ENCODE results near the gene EFNB2. TPM values are rescaled to one million over a fixed set of nuclear protein-coding genes. Genes with fewer than 3 reads are reported as not detected.

EFNB2 gene
- total and polyA plus RNA-seq, 2 donors from 2014 or later, result 12.7 to 32.8 TPM

GRCh38 chr13:106466691-106467426, 68.6 kb downstream of the EFNB2 start:
- H3K27ac ChIP-seq (ENCODE audit: low read depth in 2 of 2, low read length in 2 of 2), result no peak overlapping the region
- intact Hi-C loops (cut with DNase I), result no loop called here
- DNase-seq, result no peak
- H3K27me3 ChIP-seq (ENCODE audit: control insufficient read depth, insufficient read depth, low read length), result no peaks in the 10 kb centered on the region
- no peaks in the 10 kb centered on the region for H3K36me3 ChIP-seq (ENCODE audit: control insufficient read depth in 2 of 3, insufficient read depth in 3 of 3, low read length in 3 of 3)
- H3K4me3 ChIP-seq (ENCODE audit: low read length in 3 of 3), result no peak overlapping the region
- no peak for FAIRE-seq
- no peak overlapping the region for H3K9ac ChIP-seq (ENCODE audit: low read length in 3 of 3)
- no peaks in the 10 kb centered on the region for H3K4me1 ChIP-seq (ENCODE audit: control insufficient read depth in 2 of 3, insufficient read depth in 2 of 3, low read depth in 1 of 3, low read length in 3 of 3)
- H3K9me3 ChIP-seq (ENCODE audit: control insufficient read depth in 2 of 3, insufficient read depth in 1 of 3, low read length in 3 of 3), result no peaks in the 10 kb centered on the region
- TF ChIP-seq CTCF (IDR thresholded peaks at IDR 0.05; ENCODE audit: borderline replicate concordance, extremely low read depth, insufficient read depth), result no peak

DNA sequence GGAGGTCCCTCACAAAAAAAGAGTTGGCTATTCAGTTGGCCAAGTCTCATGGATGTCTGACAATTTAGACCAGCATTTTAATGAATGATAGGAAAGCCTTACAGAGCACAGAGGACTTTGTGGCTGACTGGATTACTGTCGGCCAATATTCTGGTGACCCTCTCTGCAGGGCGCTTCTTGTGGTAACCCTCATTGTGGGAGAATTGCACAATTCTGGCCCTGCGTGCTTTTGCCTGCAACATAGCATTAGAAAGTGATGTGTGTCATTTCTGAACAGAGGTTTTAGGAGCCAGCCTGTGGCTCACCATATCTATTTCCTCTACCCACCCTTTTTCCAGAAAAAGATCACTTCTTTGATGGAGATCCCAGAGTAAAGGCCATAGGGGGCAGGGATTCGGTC, 71.4 kb downstream of the EFNB2 start:
- Histone ChIP-seq H3K27me3 (ENCODE audit: control insufficient read depth, insufficient read depth, low read length) (no peaks in the 10 kb centered on the region), H3K4me3 (ENCODE audit: low read length in 3 of 3) (no peak overlapping the region), H3K4me1 (ENCODE audit: control insufficient read depth in 2 of 3, insufficient read depth in 2 of 3, low read depth in 1 of 3, low read length in 3 of 3) (no peaks in the 10 kb centered on the region), H3K9ac (ENCODE audit: low read length in 3 of 3) (no peak overlapping the region), H3K27ac (ENCODE audit: low read depth in 2 of 2, low read length in 2 of 2) (no peak overlapping the region), H3K9me3 (ENCODE audit: control insufficient read depth in 2 of 3, insufficient read depth in 1 of 3, low read length in 3 of 3) (no peaks in the 10 kb centered on the region), H3K36me3 (ENCODE audit: control insufficient read depth in 2 of 3, insufficient read depth in 3 of 3, low read length in 3 of 3) (no peaks in the 10 kb centered on the region)
- intact Hi-C loops (cut with DNase I), result no loop called here
- TF ChIP-seq CTCF (IDR thresholded peaks at IDR 0.05; ENCODE audit: borderline replicate concordance, extremely low read depth, insufficient read depth), result no peak
- DNase-seq (no peak), FAIRE-seq (no peak)

DNA sequence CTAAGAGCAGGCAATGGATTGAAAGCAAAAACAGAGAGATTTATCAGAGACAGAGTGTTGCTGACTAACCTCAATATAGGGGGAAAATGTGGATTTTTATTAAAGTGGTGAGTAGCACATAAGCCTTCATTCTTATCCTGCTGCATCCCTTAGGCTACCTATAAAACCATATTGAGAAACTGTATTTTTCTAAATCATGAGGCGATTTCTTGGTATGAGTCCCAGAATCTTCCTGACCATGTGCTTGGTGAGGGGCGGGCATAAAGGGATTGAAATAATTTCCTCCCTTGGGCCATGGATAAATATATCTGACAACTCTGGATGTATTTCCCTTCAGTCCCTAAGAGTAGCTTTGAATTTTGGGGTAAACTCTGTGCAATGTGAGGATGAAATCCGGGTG, 72.8 kb downstream of the EFNB2 start:
- DNase-seq (no peak), FAIRE-seq (no peak)
- no peak overlapping the region for H3K27ac ChIP-seq (ENCODE audit: low read depth in 2 of 2, low read length in 2 of 2)
- intact Hi-C loops (cut with DNase I), result no loop called here
- H3K27me3 ChIP-seq (ENCODE audit: control insufficient read depth, insufficient read depth, low read length), result no peaks in the 10 kb centered on the region
- no peak for TF ChIP-seq CTCF (IDR thresholded peaks at IDR 0.05; ENCODE audit: borderline replicate concordance, extremely low read depth, insufficient read depth)
- no peaks in the 10 kb centered on the region for H3K36me3 ChIP-seq (ENCODE audit: control insufficient read depth in 2 of 3, insufficient read depth in 3 of 3, low read length in 3 of 3)
- H3K9ac ChIP-seq (ENCODE audit: low read length in 3 of 3), result no peak overlapping the region
- no peak overlapping the region for H3K4me3 ChIP-seq (ENCODE audit: low read length in 3 of 3)
- no peaks in the 10 kb centered on the region for H3K4me1 ChIP-seq (ENCODE audit: control insufficient read depth in 2 of 3, insufficient read depth in 2 of 3, low read depth in 1 of 3, low read length in 3 of 3)
- no peaks in the 10 kb centered on the region for H3K9me3 ChIP-seq (ENCODE audit: control insufficient read depth in 2 of 3, insufficient read depth in 1 of 3, low read length in 3 of 3)

GRCh38 chr13:106455777-106456176, 79.7 kb downstream of the EFNB2 start:
- no peak overlapping the region for H3K27ac ChIP-seq (ENCODE audit: low read depth in 2 of 2, low read length in 2 of 2)
- H3K27me3 ChIP-seq (ENCODE audit: control insufficient read depth, insufficient read depth, low read length), result no peaks in the 10 kb centered on the region
- H3K4me1 ChIP-seq (ENCODE audit: control insufficient read depth in 2 of 3, insufficient read depth in 2 of 3, low read depth in 1 of 3, low read length in 3 of 3), result no peaks in the 10 kb centered on the region
- intact Hi-C loops (cut with DNase I), result no loop called here
- H3K36me3 ChIP-seq (ENCODE audit: control insufficient read depth in 2 of 3, insufficient read depth in 3 of 3, low read length in 3 of 3), result no peaks in the 10 kb centered on the region
- FAIRE-seq (no peak), DNase-seq (no peak)
- no peaks in the 10 kb centered on the region for H3K9me3 ChIP-seq (ENCODE audit: control insufficient read depth in 2 of 3, insufficient read depth in 1 of 3, low read length in 3 of 3)
- no peak overlapping the region for H3K4me3 ChIP-seq (ENCODE audit: low read length in 3 of 3)
- no peak overlapping the region for H3K9ac ChIP-seq (ENCODE audit: low read length in 3 of 3)
- no peak for TF ChIP-seq CTCF (IDR thresholded peaks at IDR 0.05; ENCODE audit: borderline replicate concordance, extremely low read depth, insufficient read depth)
